Uterus (tissue), 2 donors: Measurements from ENCODE around the gene TMEM269.

Experiments used
- POLR2A ChIP-seq, 2 donors: fragments of 450-650 bp; IDR thresholded peaks; one replicate each; pipeline ENCODE4 v1.6.1; 2016; ENCODE audit warnings: antibody characterized with exemption in 2 of 2, mild to moderate bottlenecking in 1 of 2, moderate library complexity in 1 of 2
- TF ChIP-seq, protein P1 (sequence below), 4 experiments: fragments of 200-600 bp in 2 of 4; fragments of 450-650 bp in 2 of 4; sonication (generic) in 2 of 4; IDR thresholded peaks; one replicate each; pipeline ENCODE4 v1.5.1; 2016 to 2019; ENCODE audit warnings: antibody characterized with exemption in 4 of 4, mild to moderate bottlenecking in 2 of 4, moderate library complexity in 1 of 4

DNA sequence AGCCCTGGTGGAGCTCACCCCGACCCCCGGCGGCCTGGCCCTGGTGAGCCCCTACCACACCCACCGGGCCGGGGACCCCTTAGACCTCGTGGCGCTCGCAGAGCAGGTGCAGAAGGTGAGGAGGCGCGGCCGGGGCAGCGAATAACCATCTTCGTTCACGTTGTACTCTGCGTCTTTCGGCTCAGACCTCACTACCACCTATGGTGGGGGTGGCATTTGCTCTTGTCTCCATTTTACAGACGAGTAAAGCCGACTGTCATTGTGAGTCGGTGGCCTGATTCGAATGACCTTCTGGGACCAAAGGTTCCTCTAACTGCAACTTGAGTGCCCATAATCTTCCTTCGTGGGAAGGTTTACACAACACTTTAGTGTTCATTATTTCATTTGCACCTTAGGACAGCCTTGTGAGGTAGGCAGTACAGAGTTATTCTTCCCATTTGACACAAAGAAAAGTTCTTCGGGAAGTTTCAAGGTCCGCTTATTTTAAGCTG lies 17.2 kb upstream of the TMEM269 start:
- TF ChIP-seq POLR2A (IDR thresholded peaks at IDR 0.05) = no peak
- TF ChIP-seq, protein P1, sequence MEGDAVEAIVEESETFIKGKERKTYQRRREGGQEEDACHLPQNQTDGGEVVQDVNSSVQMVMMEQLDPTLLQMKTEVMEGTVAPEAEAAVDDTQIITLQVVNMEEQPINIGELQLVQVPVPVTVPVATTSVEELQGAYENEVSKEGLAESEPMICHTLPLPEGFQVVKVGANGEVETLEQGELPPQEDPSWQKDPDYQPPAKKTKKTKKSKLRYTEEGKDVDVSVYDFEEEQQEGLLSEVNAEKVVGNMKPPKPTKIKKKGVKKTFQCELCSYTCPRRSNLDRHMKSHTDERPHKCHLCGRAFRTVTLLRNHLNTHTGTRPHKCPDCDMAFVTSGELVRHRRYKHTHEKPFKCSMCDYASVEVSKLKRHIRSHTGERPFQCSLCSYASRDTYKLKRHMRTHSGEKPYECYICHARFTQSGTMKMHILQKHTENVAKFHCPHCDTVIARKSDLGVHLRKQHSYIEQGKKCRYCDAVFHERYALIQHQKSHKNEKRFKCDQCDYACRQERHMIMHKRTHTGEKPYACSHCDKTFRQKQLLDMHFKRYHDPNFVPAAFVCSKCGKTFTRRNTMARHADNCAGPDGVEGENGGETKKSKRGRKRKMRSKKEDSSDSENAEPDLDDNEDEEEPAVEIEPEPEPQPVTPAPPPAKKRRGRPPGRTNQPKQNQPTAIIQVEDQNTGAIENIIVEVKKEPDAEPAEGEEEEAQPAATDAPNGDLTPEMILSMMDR (IDR thresholded peaks at IDR 0.05) = no peak
